Calu3 (cell line): ENCODE measurements around the gene HPGDS. TPM values are rescaled to one million over a fixed set of nuclear protein-coding genes. Genes with fewer than 3 reads are reported as not detected.

ENCODE experiments used
- BruUV-seq: library from RNA; stranded (reverse); fragments of 400-500 nt; replicated peaks from 2 replicates; lab custom pipeline; 2021; lab: Mats Ljungman, UMichigan
- CTCF ChIA-PET: fragments of 300-600 bp; sonication (Branson Sonifier 250); formaldehyde crosslinking; loops from one replicate; lab custom pipeline; 2022; ENCODE audit warnings: antibody characterized with exemption; lab: Charles Lee
- DNase-seq: peaks from one replicate; pipeline ENCODE4 v3.0.0; 2022
- H3K27ac Mint-ChIP-seq: one replicate; pipeline ENCODE4 v1.8.0; 2022; ENCODE audit warnings: mixed read lengths; ENCODE audit not compliant: unreplicated experiment
- H3K27me3 Mint-ChIP-seq: one replicate; pipeline ENCODE4 v1.8.0; 2022; ENCODE audit warnings: mixed read lengths; ENCODE audit not compliant: unreplicated experiment
- H3K36me3 Mint-ChIP-seq: one replicate; pipeline ENCODE4 v1.8.0; 2022; ENCODE audit warnings: mild to moderate bottlenecking, moderate library complexity, mixed read lengths; ENCODE audit not compliant: insufficient read depth, unreplicated experiment
- H3K4me1 Mint-ChIP-seq: one replicate; pipeline ENCODE4 v1.8.0; 2022; ENCODE audit warnings: mild to moderate bottlenecking, low read depth, mixed read lengths; ENCODE audit not compliant: unreplicated experiment
- H3K4me3 Mint-ChIP-seq: one replicate; pipeline ENCODE4 v1.8.0; 2022; ENCODE audit warnings: mild to moderate bottlenecking, low read depth, moderate library complexity, mixed read lengths; ENCODE audit not compliant: unreplicated experiment
- H3K9me3 Mint-ChIP-seq: one replicate; pipeline ENCODE4 v1.8.0; 2022; ENCODE audit warnings: low read depth, mixed read lengths; ENCODE audit not compliant: unreplicated experiment
- CTCF ChIP-seq: fragments of 200-600 bp; IDR thresholded peaks from one replicate; pipeline ENCODE4 v1.8.0; 2022; ENCODE audit warnings: antibody characterized with exemption; ENCODE audit not compliant: unreplicated experiment
- intact Hi-C: fragments of 100-400 bp; cut with micrococcal nuclease; formaldehyde crosslinking; loops from one replicate; pipeline ENCODE4 v1.10.0; 2022; ENCODE audit not compliant: unreplicated experiment
- total RNA-seq: library from RNA; stranded (reverse); gene quantifications from 2 replicates; pipeline ENCODE4 v1.2.3, GENCODE V29; 2022

The HPGDS gene
- total RNA-seq, 1 experiment from 2014 or later = not detected

GRCh38 chr4:94357624-94358023 is 15.0 kb upstream of the HPGDS start:
- Mint-ChIP-seq H3K4me1 (peaks cover 23% of the 10 kb centered on the region), H3K36me3 (no peaks in the 10 kb centered on the region), H3K9me3 (no peaks in the 10 kb centered on the region), H3K27ac (no peak overlapping the region), H3K4me3 (no peak overlapping the region), H3K27me3 (no peaks in the 10 kb centered on the region)
- TF ChIP-seq CTCF = no peak
- DNase-seq = no peak
- intact Hi-C loops = no loop called here
- CTCF ChIA-PET = no interaction called here
- BruUV-seq = no TSS peak

GRCh38 chr4:94356444-94356843 is 13.8 kb upstream of the HPGDS start:
- DNase-seq = no peak
- TF ChIP-seq CTCF = no peak
- peaks cover 12% of the 10 kb centered on the region for H3K4me1 Mint-ChIP-seq
- H3K9me3 Mint-ChIP-seq = no peaks in the 10 kb centered on the region
- no TSS peak for BruUV-seq
- H3K27ac Mint-ChIP-seq = no peak overlapping the region
- no peaks in the 10 kb centered on the region for H3K36me3 Mint-ChIP-seq
- intact Hi-C loops = no loop called here
- H3K4me3 Mint-ChIP-seq = no peak overlapping the region
- CTCF ChIA-PET = no interaction called here
- H3K27me3 Mint-ChIP-seq = no peaks in the 10 kb centered on the region

- no peak overlapping the region for H3K27ac Mint-ChIP-seq
- H3K4me1 Mint-ChIP-seq = peaks cover 7% of the 10 kb centered on the region
- TF ChIP-seq CTCF = no peak
- DNase-seq = no peak
- no peaks in the 10 kb centered on the region for H3K27me3 Mint-ChIP-seq
- no peaks in the 10 kb centered on the region for H3K36me3 Mint-ChIP-seq
- BruUV-seq = no TSS peak
- H3K9me3 Mint-ChIP-seq = no peaks in the 10 kb centered on the region
- H3K4me3 Mint-ChIP-seq = no peak overlapping the region
- intact Hi-C loops = no loop called here
- CTCF ChIA-PET = no interaction called here
These were observed 11.8 kb upstream of the HPGDS start for GRCh38 chr4:94354474-94354896.

- intact Hi-C loops = no loop called here
- H3K36me3 Mint-ChIP-seq = no peaks in the 10 kb centered on the region
- no TSS peak for BruUV-seq
These were observed 10.4 kb upstream of the HPGDS start for GRCh38 chr4:94352996-94353395.

More at GRCh38 chr4:94352996-94353395, 10.4 kb upstream of the HPGDS start:
- no peaks in the 10 kb centered on the region for H3K27me3 Mint-ChIP-seq
- H3K27ac Mint-ChIP-seq = no peak overlapping the region
- no peak overlapping the region for H3K4me3 Mint-ChIP-seq
- CTCF ChIA-PET = no interaction called here
- TF ChIP-seq CTCF = no peak
- H3K9me3 Mint-ChIP-seq = no peaks in the 10 kb centered on the region
- peaks cover 5% of the 10 kb centered on the region for H3K4me1 Mint-ChIP-seq
- DNase-seq = no peak
